ENCODE measurements around the gene ARHGAP29. TPM values are rescaled to one million over a fixed set of nuclear protein-coding genes. Genes with fewer than 3 reads are reported as not detected.

ARHGAP29 gene
- total and polyA plus RNA-seq, 2 of the 4 experiments (the other 2 are of a cell fraction) = 19.1 to 30.3 TPM

GRCh38 chr1:94199398-94199797, 38.0 kb downstream of the ARHGAP29 start:
- Histone ChIP-seq H3K23ac (ENCODE audit: low read depth, low read length) (no peak overlapping the region), H3K56ac (ENCODE audit: extremely low read depth, insufficient read depth, low read length) (no peak overlapping the region), H3K36me3 (ENCODE audit: control insufficient read depth, insufficient read depth, low read length) (peaks cover 12% of the 10 kb centered on the region), H3K79me1 (ENCODE audit: low read depth in 1 of 2, low read length in 2 of 2) (peaks cover 4 to 7% of the 10 kb centered on the region in 2 experiments; a peak in 2 of 4 replicates), H3K9ac (ENCODE audit: low read depth, low read length) (no peak overlapping the region), H2BK20ac (ENCODE audit: low read depth, low read length) (no peak overlapping the region), H4K8ac (ENCODE audit: low read depth in 2 of 2, low read length in 2 of 2) (no peak overlapping the region), H4K20me1 (ENCODE audit: insufficient read depth, low read length) (no peaks in the 10 kb centered on the region), H2BK120ac (ENCODE audit: low read depth, low read length) (no peak overlapping the region), H3K27me3 (ENCODE audit: control insufficient read depth, insufficient read depth, low read length) (no peaks in the 10 kb centered on the region), H4K91ac (ENCODE audit: insufficient read depth, low read depth, low read length) (no peak overlapping the region), H2AK5ac (ENCODE audit: low read depth, low read length) (no peak overlapping the region), H3K4ac (ENCODE audit: low read depth, low read length) (no peak overlapping the region), H3K4me2 (ENCODE audit: low read depth, low read length) (no peak overlapping the region), H3K9me1 (ENCODE audit: insufficient read depth, low read length) (no peaks in the 10 kb centered on the region), H4K5ac (ENCODE audit: low read depth, low read length) (no peak overlapping the region), H3K18ac (ENCODE audit: low read depth, low read length) (no peak overlapping the region), H3K9me3 (ENCODE audit: control insufficient read depth, insufficient read depth, low read length) (no peaks in the 10 kb centered on the region), H3K4me3 (ENCODE audit: insufficient read depth, low read depth, low read length) (no peak overlapping the region), H2AK9ac (replicated peaks; ENCODE audit: low read depth, low read length, poor library complexity) (no peak overlapping the region), H2BK5ac (ENCODE audit: low read depth, low read length, poor library complexity, severe bottlenecking) (no peak overlapping the region), H3K14ac (replicated peaks; ENCODE audit: low read depth, low read length) (no peak overlapping the region), H2AFZ (replicated peaks; ENCODE audit: low read length, poor library complexity) (no peak overlapping the region), H2BK15ac (ENCODE audit: low read depth, low read length) (no peak overlapping the region), H3K27ac (ENCODE audit: insufficient read depth, low read length) (no peak overlapping the region), H3K4me1 (ENCODE audit: control insufficient read depth, insufficient read depth, low read length) (no peaks in the 10 kb centered on the region; the same call in 1 of the 2 replicates)
- ATAC-seq (ENCODE audit: low read depth) (no peak), DNase-seq (no peak)
- ChIA-PET POLR2A (ENCODE audit: unreplicated experiment) (no interaction called here), CTCF (no interaction called here)
- dilution Hi-C loops (cut with HindIII; ENCODE audit: low sequenced_read_pairs, unreplicated experiment) = no loop called here
- intact Hi-C loops (cut with micrococcal nuclease) = no loop called here
- 100% methylated on average over 1 of the region's 2 CpGs; no CpG with 5 or more reads in 1 of the 2 experiments for WGBS, 2 experiments (ENCODE audit: extremely low coverage in 2 of 2, insufficient read length in 1 of 2)
- no TSS peak for BruUV-seq (replicated peaks)
- in situ Hi-C loops (cut with MboI; ENCODE audit: low sequenced_read_pairs) = no loop called here
- TF ChIP-seq CEBPB (IDR thresholded peaks at IDR 0.05; ENCODE audit: low read depth, low read length) = no peak
- no peak for TF ChIP-seq SMC3 (IDR thresholded peaks at IDR 0.05; ENCODE audit: low read depth, low read length)
- no peak for TF ChIP-seq NFE2L2 (IDR thresholded peaks at IDR 0.05; ENCODE audit: low read depth, low read length)
- TF ChIP-seq RCOR1 (IDR thresholded peaks at IDR 0.05; ENCODE audit: insufficient replicate concordance, low read length) = no peak
- TF ChIP-seq MXI1 (IDR thresholded peaks at IDR 0.05; ENCODE audit: borderline replicate concordance, low read depth, low read length) = no peak
- TF ChIP-seq RAD21 (IDR thresholded peaks at IDR 0.05; ENCODE audit: low read length) = no peak
- no peak for TF ChIP-seq FOS (IDR thresholded peaks at IDR 0.05; ENCODE audit: low read depth, low read length)
- TF ChIP-seq USF2 (IDR thresholded peaks at IDR 0.05; ENCODE audit: low read depth, low read length) = no peak
- no peak for TF ChIP-seq ELK1 (IDR thresholded peaks at IDR 0.05; ENCODE audit: borderline replicate concordance, low read depth, low read length)
- TF ChIP-seq MAZ (IDR thresholded peaks at IDR 0.05; ENCODE audit: borderline replicate concordance, low read depth, low read length) = no peak
- no peak for TF ChIP-seq POLR2A (IDR thresholded peaks at IDR 0.05; ENCODE audit: low read depth, low read length)

All from IMR-90 (cell line).